ENCODE results near the gene APLP2.

DNA sequence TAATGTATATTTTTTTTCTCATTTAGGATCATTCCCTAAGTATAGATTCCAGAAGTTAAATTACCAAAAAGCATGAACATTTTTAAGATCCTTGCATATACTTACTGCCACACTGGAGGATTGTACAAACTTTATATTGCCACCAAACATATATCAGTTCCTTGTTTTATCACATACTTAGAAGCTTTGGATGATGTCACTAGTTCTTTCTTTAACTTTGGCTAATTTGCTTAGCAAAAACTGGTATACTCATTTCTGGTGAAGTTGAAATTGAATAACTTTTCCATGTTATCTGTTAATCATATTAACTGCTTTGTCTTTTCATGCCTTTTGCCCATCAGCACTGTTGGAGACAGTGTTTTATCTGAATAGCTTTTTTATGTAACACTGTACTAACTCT lies 35.5 kb upstream of the APLP2 start:
- TF ChIP-seq, protein P1, sequence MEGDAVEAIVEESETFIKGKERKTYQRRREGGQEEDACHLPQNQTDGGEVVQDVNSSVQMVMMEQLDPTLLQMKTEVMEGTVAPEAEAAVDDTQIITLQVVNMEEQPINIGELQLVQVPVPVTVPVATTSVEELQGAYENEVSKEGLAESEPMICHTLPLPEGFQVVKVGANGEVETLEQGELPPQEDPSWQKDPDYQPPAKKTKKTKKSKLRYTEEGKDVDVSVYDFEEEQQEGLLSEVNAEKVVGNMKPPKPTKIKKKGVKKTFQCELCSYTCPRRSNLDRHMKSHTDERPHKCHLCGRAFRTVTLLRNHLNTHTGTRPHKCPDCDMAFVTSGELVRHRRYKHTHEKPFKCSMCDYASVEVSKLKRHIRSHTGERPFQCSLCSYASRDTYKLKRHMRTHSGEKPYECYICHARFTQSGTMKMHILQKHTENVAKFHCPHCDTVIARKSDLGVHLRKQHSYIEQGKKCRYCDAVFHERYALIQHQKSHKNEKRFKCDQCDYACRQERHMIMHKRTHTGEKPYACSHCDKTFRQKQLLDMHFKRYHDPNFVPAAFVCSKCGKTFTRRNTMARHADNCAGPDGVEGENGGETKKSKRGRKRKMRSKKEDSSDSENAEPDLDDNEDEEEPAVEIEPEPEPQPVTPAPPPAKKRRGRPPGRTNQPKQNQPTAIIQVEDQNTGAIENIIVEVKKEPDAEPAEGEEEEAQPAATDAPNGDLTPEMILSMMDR (conservative IDR thresholded peaks at IDR 0.05; ENCODE audit: low read depth in 2 of 2): no peak
- TF ChIP-seq, protein P2, sequence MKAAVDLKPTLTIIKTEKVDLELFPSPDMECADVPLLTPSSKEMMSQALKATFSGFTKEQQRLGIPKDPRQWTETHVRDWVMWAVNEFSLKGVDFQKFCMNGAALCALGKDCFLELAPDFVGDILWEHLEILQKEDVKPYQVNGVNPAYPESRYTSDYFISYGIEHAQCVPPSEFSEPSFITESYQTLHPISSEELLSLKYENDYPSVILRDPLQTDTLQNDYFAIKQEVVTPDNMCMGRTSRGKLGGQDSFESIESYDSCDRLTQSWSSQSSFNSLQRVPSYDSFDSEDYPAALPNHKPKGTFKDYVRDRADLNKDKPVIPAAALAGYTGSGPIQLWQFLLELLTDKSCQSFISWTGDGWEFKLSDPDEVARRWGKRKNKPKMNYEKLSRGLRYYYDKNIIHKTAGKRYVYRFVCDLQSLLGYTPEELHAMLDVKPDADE (IDR thresholded peaks at IDR 0.05): no peak
- TF ChIP-seq EZH2 (IDR thresholded peaks at IDR 0.05; ENCODE audit: low read depth, unreplicated experiment) (no peak), NANOG (IDR thresholded peaks at IDR 0.05; ENCODE audit: borderline replicate concordance) (no peak), POLR2AphosphoS5 (IDR thresholded peaks at IDR 0.05; ENCODE audit: low read depth) (no peak), JUNB (IDR thresholded peaks at IDR 0.05; ENCODE audit: unreplicated experiment) (no peak), CREB1 (CRISPR knock-in tag; IDR thresholded peaks at IDR 0.05; ENCODE audit: low read depth) (no peak), EZH2phosphoT487 (IDR thresholded peaks at IDR 0.05; ENCODE audit: unreplicated experiment) (no peak)
- TF ChIP-seq, protein P3, sequence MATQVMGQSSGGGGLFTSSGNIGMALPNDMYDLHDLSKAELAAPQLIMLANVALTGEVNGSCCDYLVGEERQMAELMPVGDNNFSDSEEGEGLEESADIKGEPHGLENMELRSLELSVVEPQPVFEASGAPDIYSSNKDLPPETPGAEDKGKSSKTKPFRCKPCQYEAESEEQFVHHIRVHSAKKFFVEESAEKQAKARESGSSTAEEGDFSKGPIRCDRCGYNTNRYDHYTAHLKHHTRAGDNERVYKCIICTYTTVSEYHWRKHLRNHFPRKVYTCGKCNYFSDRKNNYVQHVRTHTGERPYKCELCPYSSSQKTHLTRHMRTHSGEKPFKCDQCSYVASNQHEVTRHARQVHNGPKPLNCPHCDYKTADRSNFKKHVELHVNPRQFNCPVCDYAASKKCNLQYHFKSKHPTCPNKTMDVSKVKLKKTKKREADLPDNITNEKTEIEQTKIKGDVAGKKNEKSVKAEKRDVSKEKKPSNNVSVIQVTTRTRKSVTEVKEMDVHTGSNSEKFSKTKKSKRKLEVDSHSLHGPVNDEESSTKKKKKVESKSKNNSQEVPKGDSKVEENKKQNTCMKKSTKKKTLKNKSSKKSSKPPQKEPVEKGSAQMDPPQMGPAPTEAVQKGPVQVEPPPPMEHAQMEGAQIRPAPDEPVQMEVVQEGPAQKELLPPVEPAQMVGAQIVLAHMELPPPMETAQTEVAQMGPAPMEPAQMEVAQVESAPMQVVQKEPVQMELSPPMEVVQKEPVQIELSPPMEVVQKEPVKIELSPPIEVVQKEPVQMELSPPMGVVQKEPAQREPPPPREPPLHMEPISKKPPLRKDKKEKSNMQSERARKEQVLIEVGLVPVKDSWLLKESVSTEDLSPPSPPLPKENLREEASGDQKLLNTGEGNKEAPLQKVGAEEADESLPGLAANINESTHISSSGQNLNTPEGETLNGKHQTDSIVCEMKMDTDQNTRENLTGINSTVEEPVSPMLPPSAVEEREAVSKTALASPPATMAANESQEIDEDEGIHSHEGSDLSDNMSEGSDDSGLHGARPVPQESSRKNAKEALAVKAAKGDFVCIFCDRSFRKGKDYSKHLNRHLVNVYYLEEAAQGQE (IDR thresholded peaks at IDR 0.05; ENCODE audit: unreplicated experiment): no peak
- TF ChIP-seq, protein P4, sequence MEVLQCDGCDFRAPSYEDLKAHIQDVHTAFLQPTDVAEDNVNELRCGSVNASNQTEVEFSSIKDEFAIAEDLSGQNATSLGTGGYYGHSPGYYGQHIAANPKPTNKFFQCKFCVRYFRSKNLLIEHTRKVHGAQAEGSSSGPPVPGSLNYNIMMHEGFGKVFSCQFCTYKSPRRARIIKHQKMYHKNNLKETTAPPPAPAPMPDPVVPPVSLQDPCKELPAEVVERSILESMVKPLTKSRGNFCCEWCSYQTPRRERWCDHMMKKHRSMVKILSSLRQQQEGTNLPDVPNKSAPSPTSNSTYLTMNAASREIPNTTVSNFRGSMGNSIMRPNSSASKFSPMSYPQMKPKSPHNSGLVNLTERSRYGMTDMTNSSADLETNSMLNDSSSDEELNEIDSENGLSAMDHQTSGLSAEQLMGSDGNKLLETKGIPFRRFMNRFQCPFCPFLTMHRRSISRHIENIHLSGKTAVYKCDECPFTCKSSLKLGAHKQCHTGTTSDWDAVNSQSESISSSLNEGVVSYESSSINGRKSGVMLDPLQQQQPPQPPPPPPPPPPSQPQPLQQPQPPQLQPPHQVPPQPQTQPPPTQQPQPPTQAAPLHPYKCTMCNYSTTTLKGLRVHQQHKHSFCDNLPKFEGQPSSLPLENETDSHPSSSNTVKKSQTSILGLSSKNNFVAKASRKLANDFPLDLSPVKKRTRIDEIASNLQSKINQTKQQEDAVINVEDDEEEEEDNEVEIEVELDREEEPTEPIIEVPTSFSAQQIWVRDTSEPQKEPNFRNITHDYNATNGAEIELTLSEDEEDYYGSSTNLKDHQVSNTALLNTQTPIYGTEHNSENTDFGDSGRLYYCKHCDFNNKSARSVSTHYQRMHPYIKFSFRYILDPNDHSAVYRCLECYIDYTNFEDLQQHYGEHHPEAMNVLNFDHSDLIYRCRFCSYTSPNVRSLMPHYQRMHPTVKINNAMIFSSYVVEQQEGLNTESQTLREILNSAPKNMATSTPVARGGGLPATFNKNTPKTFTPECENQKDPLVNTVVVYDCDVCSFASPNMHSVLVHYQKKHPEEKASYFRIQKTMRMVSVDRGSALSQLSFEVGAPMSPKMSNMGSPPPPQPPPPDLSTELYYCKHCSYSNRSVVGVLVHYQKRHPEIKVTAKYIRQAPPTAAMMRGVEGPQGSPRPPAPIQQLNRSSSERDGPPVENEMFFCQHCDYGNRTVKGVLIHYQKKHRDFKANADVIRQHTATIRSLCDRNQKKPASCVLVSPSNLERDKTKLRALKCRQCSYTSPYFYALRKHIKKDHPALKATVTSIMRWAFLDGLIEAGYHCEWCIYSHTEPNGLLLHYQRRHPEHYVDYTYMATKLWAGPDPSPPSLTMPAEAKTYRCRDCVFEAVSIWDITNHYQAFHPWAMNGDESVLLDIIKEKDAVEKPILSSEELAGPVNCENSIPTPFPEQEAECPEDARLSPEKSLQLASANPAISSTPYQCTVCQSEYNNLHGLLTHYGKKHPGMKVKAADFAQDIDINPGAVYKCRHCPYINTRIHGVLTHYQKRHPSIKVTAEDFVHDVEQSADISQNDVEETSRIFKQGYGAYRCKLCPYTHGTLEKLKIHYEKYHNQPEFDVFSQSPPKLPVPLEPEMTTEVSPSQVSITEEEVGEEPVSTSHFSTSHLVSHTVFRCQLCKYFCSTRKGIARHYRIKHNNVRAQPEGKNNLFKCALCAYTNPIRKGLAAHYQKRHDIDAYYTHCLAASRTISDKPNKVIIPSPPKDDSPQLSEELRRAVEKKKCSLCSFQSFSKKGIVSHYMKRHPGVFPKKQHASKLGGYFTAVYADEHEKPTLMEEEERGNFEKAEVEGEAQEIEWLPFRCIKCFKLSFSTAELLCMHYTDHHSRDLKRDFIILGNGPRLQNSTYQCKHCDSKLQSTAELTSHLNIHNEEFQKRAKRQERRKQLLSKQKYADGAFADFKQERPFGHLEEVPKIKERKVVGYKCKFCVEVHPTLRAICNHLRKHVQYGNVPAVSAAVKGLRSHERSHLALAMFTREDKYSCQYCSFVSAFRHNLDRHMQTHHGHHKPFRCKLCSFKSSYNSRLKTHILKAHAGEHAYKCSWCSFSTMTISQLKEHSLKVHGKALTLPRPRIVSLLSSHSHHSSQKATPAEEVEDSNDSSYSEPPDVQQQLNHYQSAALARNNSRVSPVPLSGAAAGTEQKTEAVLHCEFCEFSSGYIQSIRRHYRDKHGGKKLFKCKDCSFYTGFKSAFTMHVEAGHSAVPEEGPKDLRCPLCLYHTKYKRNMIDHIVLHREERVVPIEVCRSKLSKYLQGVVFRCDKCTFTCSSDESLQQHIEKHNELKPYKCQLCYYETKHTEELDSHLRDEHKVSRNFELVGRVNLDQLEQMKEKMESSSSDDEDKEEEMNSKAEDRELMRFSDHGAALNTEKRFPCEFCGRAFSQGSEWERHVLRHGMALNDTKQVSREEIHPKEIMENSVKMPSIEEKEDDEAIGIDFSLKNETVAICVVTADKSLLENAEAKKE (CRISPR knock-in tag; IDR thresholded peaks at IDR 0.05): no peak

Data from GM23338 (cell line).